GM15510 (cell line): ENCODE measurements around the gene DIAPH2.

Experiments
- POLR2A ChIP-seq: IDR thresholded peaks from 3 replicates; pipeline ENCODE4 v1.6.1; 2011; ENCODE audit warnings: borderline replicate concordance; ENCODE audit not compliant: insufficient read length; ENCODE audit errors: extremely low read depth

Gene DIAPH2

GRCh38 chrX:97482666-97483300 lies 798.1 kb downstream of the DIAPH2 start:
- no peak for TF ChIP-seq POLR2A

- no peak for TF ChIP-seq POLR2A
Observed at GRCh38 chrX:97490656-97491055, 806.0 kb downstream of the DIAPH2 start.

- no peak for TF ChIP-seq POLR2A
Observed at GRCh38 chrX:97494756-97495372, 810.2 kb downstream of the DIAPH2 start.

- no peak for TF ChIP-seq POLR2A
Observed at GRCh38 chrX:97498093-97498492, 813.5 kb downstream of the DIAPH2 start.

GRCh38 chrX:97504431-97504830 lies 819.8 kb downstream of the DIAPH2 start:
- TF ChIP-seq POLR2A = no peak

- no peak for TF ChIP-seq POLR2A
Observed at GRCh38 chrX:97517763-97518162, 833.1 kb downstream of the DIAPH2 start.

- no peak for TF ChIP-seq POLR2A
Observed at GRCh38 chrX:97522307-97522706, 837.7 kb downstream of the DIAPH2 start.

GRCh38 chrX:97524340-97524739 lies 839.7 kb downstream of the DIAPH2 start:
- no peak for TF ChIP-seq POLR2A

GRCh38 chrX:97524997-97525396 lies 840.4 kb downstream of the DIAPH2 start:
- no peak for TF ChIP-seq POLR2A

- TF ChIP-seq POLR2A = no peak
Observed at GRCh38 chrX:97525981-97526380, 841.3 kb downstream of the DIAPH2 start.

- no peak for TF ChIP-seq POLR2A
Observed at GRCh38 chrX:97527725-97528124, 843.1 kb downstream of the DIAPH2 start.

- TF ChIP-seq POLR2A = no peak
Observed at GRCh38 chrX:97529536-97530200, 845.0 kb downstream of the DIAPH2 start.

GRCh38 chrX:97531825-97532224 lies 847.2 kb downstream of the DIAPH2 start:
- TF ChIP-seq POLR2A = no peak

- no peak for TF ChIP-seq POLR2A
Observed at GRCh38 chrX:97538745-97539144, 854.1 kb downstream of the DIAPH2 start.

- no peak for TF ChIP-seq POLR2A
Observed at GRCh38 chrX:97539970-97540519, 855.4 kb downstream of the DIAPH2 start.
